Duodenal mucosa (tissue), 2 donors: Measurements from ENCODE around the gene PLXNA2.

Source experiments
- H3K27ac ChIP-seq: one replicate; pipeline ENCODE4 v1.7.0; 2013; ENCODE audit warnings: low read depth, low read length
- H3K27me3 ChIP-seq, 2 donors: one replicate each; pipeline ENCODE4 v1.7.0; 2013; ENCODE audit warnings: low read length in 2 of 2, control low read depth in 1 of 2; ENCODE audit not compliant: insufficient read depth in 2 of 2, control insufficient read depth in 1 of 2
- H3K36me3 ChIP-seq, 2 donors: one replicate each; pipeline ENCODE4 v1.7.0; 2013; ENCODE audit warnings: low read length in 2 of 2, control low read depth in 1 of 2; ENCODE audit not compliant: insufficient read depth in 2 of 2, control insufficient read depth in 1 of 2
- H3K4me1 ChIP-seq, 2 donors: one replicate each; pipeline ENCODE4 v1.7.0; 2013; ENCODE audit warnings: low read length in 2 of 2, control low read depth in 1 of 2; ENCODE audit not compliant: insufficient read depth in 2 of 2, control insufficient read depth in 1 of 2
- H3K4me3 ChIP-seq, 2 donors: one replicate each; pipeline ENCODE4 v1.7.0; 2013; ENCODE audit warnings: low read length in 2 of 2, low read depth in 1 of 2
- H3K9ac ChIP-seq, 2 donors: one replicate each; pipeline ENCODE4 v1.7.0; 2013; ENCODE audit warnings: low read length in 2 of 2, low read depth in 1 of 2
- H3K9me3 ChIP-seq, 2 donors: one replicate each; pipeline ENCODE4 v1.7.0; 2013; ENCODE audit warnings: low read length in 2 of 2, control low read depth in 1 of 2; ENCODE audit not compliant: control insufficient read depth in 1 of 2

The PLXNA2 gene

GRCh38 chr1:207999274-207999915 is 244.8 kb downstream of the PLXNA2 start:
- Histone ChIP-seq H3K4me3 (no peak overlapping the region), H3K4me1 (no peaks in the 10 kb centered on the region), H3K9ac (no peak overlapping the region), H3K27ac (no peak overlapping the region), H3K36me3 (no peaks in the 10 kb centered on the region), H3K27me3 (no peaks in the 10 kb centered on the region), H3K9me3 (peaks cover 0 to 5% of the 10 kb centered on the region in 2 donors)

- Histone ChIP-seq H3K27me3 (no peaks in the 10 kb centered on the region), H3K9ac (no peak overlapping the region), H3K27ac (no peak overlapping the region), H3K4me1 (no peaks in the 10 kb centered on the region), H3K9me3 (peaks cover 0 to 5% of the 10 kb centered on the region in 2 donors), H3K4me3 (no peak overlapping the region), H3K36me3 (no peaks in the 10 kb centered on the region)
Observed at GRCh38 chr1:207998691-207999090, 245.5 kb downstream of the PLXNA2 start.

GRCh38 chr1:207997486-207998268 is 246.5 kb downstream of the PLXNA2 start:
- H3K27ac ChIP-seq, result no peak overlapping the region
- peaks cover 0 to 5% of the 10 kb centered on the region in 2 donors for H3K9me3 ChIP-seq
- no peaks in the 10 kb centered on the region for H3K4me1 ChIP-seq
- no peak overlapping the region for H3K9ac ChIP-seq
- no peaks in the 10 kb centered on the region for H3K36me3 ChIP-seq
- no peak overlapping the region for H3K4me3 ChIP-seq
- no peaks in the 10 kb centered on the region for H3K27me3 ChIP-seq

- Histone ChIP-seq H3K36me3 (no peaks in the 10 kb centered on the region), H3K9me3 (peaks cover 0 to 5% of the 10 kb centered on the region in 2 donors), H3K4me1 (no peaks in the 10 kb centered on the region), H3K9ac (no peak overlapping the region), H3K4me3 (no peak overlapping the region), H3K27ac (no peak overlapping the region), H3K27me3 (no peaks in the 10 kb centered on the region)
Observed at GRCh38 chr1:207996636-207997035, 247.5 kb downstream of the PLXNA2 start.

- Histone ChIP-seq H3K36me3 (no peaks in the 10 kb centered on the region), H3K9me3 (no peaks in the 10 kb centered on the region), H3K27me3 (no peaks in the 10 kb centered on the region), H3K4me3 (no peak overlapping the region), H3K4me1 (no peaks in the 10 kb centered on the region), H3K27ac (no peak overlapping the region), H3K9ac (no peak overlapping the region)
Observed at GRCh38 chr1:207995576-207995975, 248.6 kb downstream of the PLXNA2 start.

GRCh38 chr1:207993477-207994445 is 250.4 kb downstream of the PLXNA2 start:
- Histone ChIP-seq H3K4me1 (no peaks in the 10 kb centered on the region), H3K9me3 (no peaks in the 10 kb centered on the region), H3K27ac (no peak overlapping the region), H3K4me3 (no peak overlapping the region), H3K9ac (no peak overlapping the region), H3K36me3 (no peaks in the 10 kb centered on the region), H3K27me3 (no peaks in the 10 kb centered on the region)

- no peaks in the 10 kb centered on the region for H3K9me3 ChIP-seq
- H3K36me3 ChIP-seq, result no peaks in the 10 kb centered on the region
- no peak overlapping the region for H3K4me3 ChIP-seq
- H3K27ac ChIP-seq, result no peak overlapping the region
- H3K27me3 ChIP-seq, result no peaks in the 10 kb centered on the region
- no peak overlapping the region for H3K9ac ChIP-seq
- H3K4me1 ChIP-seq, result no peaks in the 10 kb centered on the region
Observed at GRCh38 chr1:207992677-207993236, 251.4 kb downstream of the PLXNA2 start.

- no peaks in the 10 kb centered on the region for H3K9me3 ChIP-seq
- no peak overlapping the region for H3K9ac ChIP-seq
- no peaks in the 10 kb centered on the region for H3K27me3 ChIP-seq
- H3K27ac ChIP-seq, result no peak overlapping the region
- no peaks in the 10 kb centered on the region for H3K4me1 ChIP-seq
- H3K36me3 ChIP-seq, result no peaks in the 10 kb centered on the region
- H3K4me3 ChIP-seq, result no peak overlapping the region
Observed at GRCh38 chr1:207991583-207992026, 252.6 kb downstream of the PLXNA2 start.

GRCh38 chr1:207990876-207991582 is 253.2 kb downstream of the PLXNA2 start:
- Histone ChIP-seq H3K27me3 (no peaks in the 10 kb centered on the region), H3K4me3 (no peak overlapping the region), H3K9me3 (no peaks in the 10 kb centered on the region), H3K36me3 (no peaks in the 10 kb centered on the region), H3K9ac (no peak overlapping the region), H3K27ac (no peak overlapping the region), H3K4me1 (no peaks in the 10 kb centered on the region)
